Esophagus squamous epithelium (tissue), 5 donors: ENCODE results near the gene HSPA12A. TPM values are rescaled to one million over a fixed set of nuclear protein-coding genes. Genes with fewer than 3 reads are reported as not detected.
A peak's percentile ranks its signal among the peaks of the same experiment; 100 is the strongest.

Experiments used
- DNase-seq: peaks from one replicate; lab custom pipeline; 2025; lab: John Stamatoyannopoulos, UW
- H3K27ac ChIP-seq, 4 donors: fragments of 200-600 bp; sonication (generic); one replicate each; pipeline ENCODE4 v1.5.1; 2016 to 2019; ENCODE audit warnings: mild to moderate bottlenecking in 1 of 4
- H3K27me3 ChIP-seq, 4 donors: fragments of 200-600 bp; sonication (generic); 1 replicate in 3 of 4; 2 replicates in 1 of 4; pipeline versions ENCODE4 v1.5.1 to v1.6.0; 2017 to 2021; ENCODE audit warnings: antibody characterized with exemption in 1 of 4
- H3K36me3 ChIP-seq, 3 donors: fragments of 200-600 bp; sonication (generic); one replicate each; pipeline ENCODE4 v1.5.1; 2016 to 2019
- H3K4me1 ChIP-seq, 3 donors: fragments of 200-600 bp; sonication (generic); one replicate each; pipeline ENCODE4 v1.5.1; 2017 to 2019
- H3K4me3 ChIP-seq, 4 donors: fragments of 200-600 bp; sonication (generic); 1 replicate in 3 of 4; 2 replicates in 1 of 4; pipeline ENCODE4 v1.5.1; 2016 to 2019; ENCODE audit warnings: mild to moderate bottlenecking in 2 of 4, moderate library complexity in 1 of 4
- H3K9me3 ChIP-seq, 3 donors: fragments of 200-600 bp; sonication (generic); one replicate each; pipeline ENCODE4 v1.5.1; 2016 to 2019
- CTCF ChIP-seq, 6 experiments: fragments of 450-650 bp in 4 of 6; fragments of 200-600 bp in 2 of 6; sonication (generic) in 2 of 6; IDR thresholded peaks; one replicate each; pipeline ENCODE4 v1.5.1; 2016 to 2019; ENCODE audit warnings: antibody characterized with exemption in 6 of 6, mild to moderate bottlenecking in 4 of 6, moderate library complexity in 4 of 6
- POLR2A ChIP-seq, 4 donors: fragments of 450-650 bp; IDR thresholded peaks; one replicate each; pipeline ENCODE4 v1.6.1; 2017; ENCODE audit warnings: antibody characterized with exemption in 4 of 4, mild to moderate bottlenecking in 4 of 4, moderate library complexity in 3 of 4
- WGBS, 2 donors: methylation state at CpG; one replicate each; pipeline ENCODE4 v1.1.5; 2018; 5-methylcytosine and 5-hydroxymethylcytosine counted together
- intact Hi-C: fragments of 100-400 bp; cut with DNase I; formaldehyde crosslinking; loops from one replicate; pipeline ENCODE4 v1.15.0; 2022
- total RNA-seq, 4 donors: library from RNA; depleted of rRNA; stranded (reverse); fragments of >200 nt; gene quantifications; one replicate each; pipeline ENCODE4 v1.1.0, GENCODE V29; 2016
- donor health status: DM: yes; HTN: yes; CAD: no.

Gene HSPA12A
- total RNA-seq, 4 donors from 2014 or later = 1.9 to 5.9 (median 2.3) TPM

- TF ChIP-seq CTCF (IDR thresholded peaks at IDR 0.05) (no peak), POLR2A (IDR thresholded peaks at IDR 0.05) (no peak)
- Histone ChIP-seq H3K27me3 (peaks cover 0 to 3% (median 0%) of the 10 kb centered on the region in 4 donors), H3K4me3 (peak overlapping the region in 1 of 4 donors; percentile 15), H3K4me1 (peaks cover 0 to 42% (median 0%) of the 10 kb centered on the region in 3 donors), H3K27ac (peak overlapping the region in 2 of 4 donors; percentile 50 to 57), H3K36me3 (no peaks in the 10 kb centered on the region), H3K9me3 (no peaks in the 10 kb centered on the region)
- DNase-seq = no peak
- intact Hi-C loops = loop anchor here (10.0 kb wide), 1 partner anchor 487 kb away; no protein-coding TSS in a partner anchor
- WGBS, 2 donors = 48 to 63% methylated on average over 4 to 7 of the region's 7 CpGs
Observed at GRCh38 chr10:116688241-116688711, 54.1 kb downstream of the HSPA12A start.

- Histone ChIP-seq H3K9me3 (no peaks in the 10 kb centered on the region), H3K4me3 (no peak overlapping the region), H3K27ac (no peak overlapping the region), H3K36me3 (no peaks in the 10 kb centered on the region), H3K4me1 (peaks cover 0 to 43% (median 0%) of the 10 kb centered on the region in 3 donors), H3K27me3 (peaks cover 0 to 3% (median 0%) of the 10 kb centered on the region in 4 donors)
- 72 to 86% methylated on average over 6 of the region's 6 CpGs for WGBS, 2 donors
- intact Hi-C loops = loop anchor here (10.0 kb wide), 1 partner anchor 487 kb away; no protein-coding TSS in a partner anchor
- TF ChIP-seq CTCF (IDR thresholded peaks at IDR 0.05) = no peak
- TF ChIP-seq POLR2A (IDR thresholded peaks at IDR 0.05) = no peak
- no peak for DNase-seq
Observed at GRCh38 chr10:116687633-116688032, 54.7 kb downstream of the HSPA12A start.

GRCh38 chr10:116686632-116687031 is 55.7 kb downstream of the HSPA12A start:
- H3K4me1 ChIP-seq = peaks cover 0 to 43% (median 0%) of the 10 kb centered on the region in 3 donors
- intact Hi-C loops = loop anchor here (10.0 kb wide), 1 partner anchor 488 kb away; no protein-coding TSS in a partner anchor
- DNase-seq = no peak
- no peak overlapping the region for H3K4me3 ChIP-seq
- H3K27me3 ChIP-seq = peaks cover 0 to 3% (median 0%) of the 10 kb centered on the region in 4 donors
- H3K9me3 ChIP-seq = no peaks in the 10 kb centered on the region
- no peak overlapping the region for H3K27ac ChIP-seq
- H3K36me3 ChIP-seq = no peaks in the 10 kb centered on the region
- WGBS, 2 donors = 87 to 89% methylated on average over 3 of the region's 3 CpGs
- TF ChIP-seq CTCF (IDR thresholded peaks at IDR 0.05) (no peak), POLR2A (IDR thresholded peaks at IDR 0.05) (no peak)

- intact Hi-C loops = loop anchor here (10.0 kb wide), 1 partner anchor 489 kb away; no protein-coding TSS in a partner anchor
- H3K9me3 ChIP-seq = no peaks in the 10 kb centered on the region
- TF ChIP-seq CTCF (IDR thresholded peaks at IDR 0.05) = no peak
- TF ChIP-seq POLR2A (IDR thresholded peaks at IDR 0.05) = no peak
- H3K4me3 ChIP-seq = no peak overlapping the region
- no peaks in the 10 kb centered on the region for H3K36me3 ChIP-seq
- H3K27me3 ChIP-seq = peaks cover 0 to under 1% (median 0%) of the 10 kb centered on the region in 4 donors
- peaks cover 0 to 34% (median 0%) of the 10 kb centered on the region in 3 donors for H3K4me1 ChIP-seq
- no peak for DNase-seq
- 93% methylated on average over 6 of the region's 6 CpGs; no CpG with 5 or more reads in 1 of the 2 donors for whole genome bisulfite sequencing, 2 donors
- no peak overlapping the region for H3K27ac ChIP-seq
Observed at GRCh38 chr10:116685807-116686206, 56.6 kb downstream of the HSPA12A start.

- TF ChIP-seq CTCF (IDR thresholded peaks at IDR 0.05) (no peak), POLR2A (IDR thresholded peaks at IDR 0.05) (no peak)
- 90 to 92% methylated on average over 2 to 5 of the region's 5 CpGs for WGBS, 2 donors
Observed at GRCh38 chr10:116684781-116685180, 57.6 kb downstream of the HSPA12A start.

More at GRCh38 chr10:116684781-116685180, 57.6 kb downstream of the HSPA12A start:
- no peaks in the 10 kb centered on the region for H3K36me3 ChIP-seq
- no peaks in the 10 kb centered on the region for H3K27me3 ChIP-seq
- no peak overlapping the region for H3K4me3 ChIP-seq
- intact Hi-C loops = loop anchor here (10.0 kb wide), 1 partner anchor 490 kb away; no protein-coding TSS in a partner anchor
- H3K27ac ChIP-seq = no peak overlapping the region
- no peak for DNase-seq
- H3K9me3 ChIP-seq = no peaks in the 10 kb centered on the region
- H3K4me1 ChIP-seq = peaks cover 0 to 26% (median 0%) of the 10 kb centered on the region in 3 donors
